SK-N-SH (cell line): ENCODE measurements around the gene RHOBTB1. TPM values are rescaled to one million over a fixed set of nuclear protein-coding genes. Genes with fewer than 3 reads are reported as not detected.

Source experiments
- CTCF ChIA-PET: fragments of 300-600, 350-600 bp; formaldehyde crosslinking; extraction: SDS; loops from one replicate; lab custom pipeline; 2021; lab: Yijun Ruan, JAX
- POLR2A ChIA-PET: fragments of 350-600 bp; sonication (Branson Sonifier 250); formaldehyde crosslinking; extraction: SDS; loops from one replicate; lab custom pipeline; 2020; ENCODE audit warnings: antibody characterized with exemption, inconsistent platforms; lab: Yijun Ruan, JAX
- DNase-seq: peaks from one replicate; pipeline ENCODE4 v3.0.0; 2012
- H2AFZ ChIP-seq: fragments of 200-600 bp; sonication (generic); 2 replicates; pipeline ENCODE4 v1.8.1; 2016; ENCODE audit warnings: antibody characterized with exemption, mild to moderate bottlenecking, low read depth
- H3F3A ChIP-seq: fragments of 200-600 bp; sonication (generic); replicated peaks from 2 replicates; pipeline ENCODE3; 2016; ENCODE audit warnings: antibody characterized with exemption, mild to moderate bottlenecking; ENCODE audit not compliant: insufficient read depth
- H3K27ac ChIP-seq, 2 experiments: fragments of 200-500 bp in 1 of 2; fragments of 200-600 bp in 1 of 2; sonication (Bioruptor generic) in 1 of 2; sonication (generic), shearing (Covaris generic) in 1 of 2; 2 replicates each; pipeline versions ENCODE4 v1.5.1 to v1.6.1; 2014 to 2016; ENCODE audit warnings: low read depth in 2 of 2, inconsistent platforms in 1 of 2, low read length in 1 of 2, mild to moderate bottlenecking in 1 of 2, mixed read lengths in 1 of 2
- H3K27me3 ChIP-seq: fragments of 200-600 bp; sonication (generic), shearing (Covaris generic); 2 replicates; pipeline ENCODE4 v1.6.1; 2016; ENCODE audit warnings: mixed run types; ENCODE audit not compliant: insufficient read depth
- H3K36me3 ChIP-seq, 2 experiments: fragments of 200-500 bp in 1 of 2; fragments of 200-600 bp in 1 of 2; sonication (Bioruptor generic) in 1 of 2; sonication (generic) in 1 of 2; replicated peaks in 1 of 2; 2 replicates each; pipeline versions ENCODE3 to v1.5.1; 2014 to 2016; ENCODE audit warnings: low read length in 1 of 2, mild to moderate bottlenecking in 1 of 2; ENCODE audit not compliant: insufficient read depth in 2 of 2, control insufficient read depth in 1 of 2
- H3K4me1 ChIP-seq, 2 experiments: fragments of 200-500 bp in 1 of 2; fragments of 200-600 bp in 1 of 2; sonication (Bioruptor generic) in 1 of 2; sonication (generic), shearing (Covaris generic) in 1 of 2; 2 replicates each; pipeline versions ENCODE4 v1.5.1 to v1.6.1; 2014 to 2016; ENCODE audit warnings: low read depth in 1 of 2, low read length in 1 of 2, mixed run types in 1 of 2; ENCODE audit not compliant: insufficient read depth in 2 of 2, control insufficient read depth in 1 of 2
- H3K4me2 ChIP-seq: fragments of 200-600 bp; sonication (generic), shearing (Covaris generic); 2 replicates; pipeline ENCODE4 v1.6.1; 2017; ENCODE audit warnings: mixed run types
- H3K4me3 ChIP-seq, 2 experiments: fragments of 200-500 bp in 1 of 2; fragments of 200-600 bp in 1 of 2; sonication (Bioruptor generic) in 1 of 2; sonication (generic), shearing (Covaris generic) in 1 of 2; 2 replicates each; pipeline versions ENCODE4 v1.5.1 to v1.8.1; 2014 to 2016; ENCODE audit warnings: low read depth in 2 of 2, inconsistent platforms in 1 of 2, low read length in 1 of 2, mild to moderate bottlenecking in 1 of 2, mixed read lengths in 1 of 2, moderate library complexity in 1 of 2
- H3K79me2 ChIP-seq: fragments of 200-600 bp; sonication (generic); 2 replicates; pipeline ENCODE4 v1.8.1; 2017; ENCODE audit warnings: mild to moderate bottlenecking; ENCODE audit not compliant: insufficient read depth
- H3K9ac ChIP-seq: fragments of 200-600 bp; sonication (generic); 2 replicates; pipeline ENCODE4 v1.6.1; 2017; ENCODE audit warnings: mixed run types
- H3K9me2 ChIP-seq: fragments of 200-600 bp; sonication (generic); 2 replicates; pipeline ENCODE4 v1.6.1; 2017; ENCODE audit warnings: mixed run types
- H3K9me3 ChIP-seq: fragments of 200-600 bp; sonication (generic); 2 replicates; pipeline ENCODE4 v1.6.1; 2017; ENCODE audit warnings: mixed run types, mild to moderate bottlenecking, moderate library complexity
- H4K20me1 ChIP-seq: fragments of 200-600 bp; sonication (generic); 2 replicates; pipeline ENCODE4 v1.6.1; 2017; ENCODE audit warnings: mild to moderate bottlenecking, mixed run types; ENCODE audit not compliant: insufficient read depth
- EZH2phosphoT487 ChIP-seq: fragments of 200-600 bp; sonication (generic); IDR thresholded peaks from 2 replicates; pipeline ENCODE4 v1.6.1; 2017; ENCODE audit warnings: low read depth, mixed run types, mild to moderate bottlenecking, antibody characterized with exemption, moderate library complexity, borderline replicate concordance
- JUND ChIP-seq: IDR thresholded peaks from 2 replicates; pipeline ENCODE4 v1.4.0; 2012
- NFIC ChIP-seq: IDR thresholded peaks from 2 replicates; pipeline ENCODE4 v1.4.0; 2012; ENCODE audit warnings: borderline replicate concordance
- NRF1 ChIP-seq: IDR thresholded peaks from 2 replicates; pipeline ENCODE4 v1.6.1; 2012; ENCODE audit warnings: low read depth, mild to moderate bottlenecking, low read length
- POLR2AphosphoS5 ChIP-seq: IDR thresholded peaks from 2 replicates; pipeline ENCODE4 v1.6.1; 2012; ENCODE audit warnings: low read depth, low read length
- RAD21 ChIP-seq: IDR thresholded peaks from 2 replicates; pipeline ENCODE4 v1.6.1; 2012; ENCODE audit warnings: mild to moderate bottlenecking, low read length
- RFX5 ChIP-seq: IDR thresholded peaks from 2 replicates; pipeline ENCODE4 v1.6.1; 2012; ENCODE audit warnings: mild to moderate bottlenecking, improper control_type of control experiment, low read length
- SIN3A ChIP-seq: IDR thresholded peaks from 2 replicates; pipeline ENCODE4 v1.6.1; 2012; ENCODE audit warnings: low read depth, mild to moderate bottlenecking, low read length, moderate library complexity, borderline replicate concordance
- SMC3 ChIP-seq: IDR thresholded peaks from 2 replicates; pipeline ENCODE4 v1.6.1; 2012; ENCODE audit warnings: low read depth, low read length, improper control_type of control experiment
- TCF12 ChIP-seq: IDR thresholded peaks from 2 replicates; pipeline ENCODE4 v1.4.0; 2012
- TEAD4 ChIP-seq: IDR thresholded peaks from 2 replicates; pipeline ENCODE4 v1.4.0; 2012; ENCODE audit warnings: mild to moderate bottlenecking, borderline replicate concordance; ENCODE audit not compliant: insufficient read depth
- WGBS: methylation state at CpG from one replicate; pipeline ENCODE4 v1.1.6; 2017; ENCODE audit warnings: low lambda C conversion rate; 5-methylcytosine and 5-hydroxymethylcytosine counted together
- polyA plus RNA-seq, 3 experiments: library from polyadenylated mRNA; depleted of rRNA; stranded (reverse); fragments of >200 nt; gene quantifications; 2 replicates each; pipeline ENCODE4 v1.2.3, GENCODE V29; 2012
- TF ChIP-seq, protein P1 (sequence below): fragments of 150-350 bp; IDR thresholded peaks from 2 replicates; pipeline ENCODE4 v1.6.1; 2016; ENCODE audit warnings: mild to moderate bottlenecking, low read depth, low read length
- TF ChIP-seq, protein P2 (sequence below): IDR thresholded peaks from 2 replicates; pipeline ENCODE4 v1.4.0; 2012; ENCODE audit warnings: low read depth, borderline replicate concordance
- TF ChIP-seq, protein P3 (sequence below): IDR thresholded peaks from 2 replicates; pipeline ENCODE4; 2012
- TF ChIP-seq, protein P4 (sequence below): fragments of 200-600 bp; sonication (generic); IDR thresholded peaks from 2 replicates; pipeline ENCODE4 v1.6.1; 2017; ENCODE audit warnings: antibody characterized with exemption, mild to moderate bottlenecking, moderate library complexity

Gene RHOBTB1
- polyA plus RNA-seq, 1 of the 3 experiments (the other 2 are of a cell fraction), result 10.5 TPM

DNA sequence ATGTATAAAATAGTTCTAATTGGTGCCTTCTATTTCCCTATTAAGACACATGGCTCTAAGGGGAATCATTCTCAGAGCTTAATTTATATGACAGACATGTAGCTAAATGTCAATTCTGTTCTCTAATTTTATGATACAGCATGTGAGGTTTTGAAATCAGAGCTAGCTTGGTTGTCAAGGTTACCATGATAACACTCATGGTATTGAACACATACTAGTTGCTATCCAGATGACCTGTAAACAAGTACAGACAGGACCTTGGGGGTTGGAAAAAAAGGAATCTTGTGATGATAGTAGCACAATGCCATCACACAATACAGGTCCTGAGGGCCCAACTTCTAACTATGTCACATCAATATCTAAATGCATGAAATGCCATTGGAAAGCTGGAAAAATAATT lies 49.2 kb downstream of the RHOBTB1 start:
- Histone ChIP-seq H3K27me3 (no peaks in the 10 kb centered on the region), H3K36me3 (peaks cover 8 to 31% of the 10 kb centered on the region in 2 experiments)

DNA sequence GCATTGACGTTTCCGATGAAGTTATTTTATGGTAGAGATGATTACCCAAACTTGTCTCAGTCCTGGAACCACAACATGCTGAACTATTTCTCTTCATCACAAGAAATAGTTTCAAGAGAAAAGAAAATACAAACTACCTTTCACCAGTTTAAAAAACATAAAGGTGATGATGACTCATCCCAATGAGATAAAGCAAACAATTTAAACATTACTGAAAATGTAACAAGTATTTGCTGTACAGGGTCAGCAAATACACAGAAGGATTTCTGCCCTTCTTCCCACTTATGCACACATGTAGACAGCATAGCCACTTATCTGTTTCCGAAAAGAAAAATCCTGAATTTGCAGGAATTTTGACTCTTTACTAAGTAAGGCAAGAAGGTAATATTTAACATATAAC lies 50.8 kb downstream of the RHOBTB1 start:
- Histone ChIP-seq H3K79me2 (no peaks in the 10 kb centered on the region), H3K4me3 (no peak overlapping the region), H2AFZ (no peak overlapping the region), H3K9me3 (no peaks in the 10 kb centered on the region), H3F3A (peaks cover 23% of the 10 kb centered on the region), H3K9ac (no peak overlapping the region), H3K27ac (no peak overlapping the region; a peak in 1 of 4 replicates), H3K4me1 (peaks cover 0 to 19% of the 10 kb centered on the region in 2 experiments), H3K27me3 (no peaks in the 10 kb centered on the region), H4K20me1 (no peaks in the 10 kb centered on the region), H3K4me2 (no peak overlapping the region), H3K9me2 (no peaks in the 10 kb centered on the region), H3K36me3 (peaks cover 8 to 35% of the 10 kb centered on the region in 2 experiments)
- TF ChIP-seq RAD21, result no peak
- WGBS, result 95% methylated on average over 3 of the region's 3 CpGs
- ChIA-PET CTCF (no interaction called here), POLR2A (no interaction called here)
- DNase-seq, result no peak

More for the DNA sequence above, 49.2 kb downstream of the RHOBTB1 start:
- H3K4me3 ChIP-seq, result no peak overlapping the region
- H3K79me2 ChIP-seq, result no peaks in the 10 kb centered on the region
- no peak for TF ChIP-seq TEAD4
- TF ChIP-seq NFIC, result no peak
- no peak for TF ChIP-seq SIN3A
- TF ChIP-seq, protein P1, sequence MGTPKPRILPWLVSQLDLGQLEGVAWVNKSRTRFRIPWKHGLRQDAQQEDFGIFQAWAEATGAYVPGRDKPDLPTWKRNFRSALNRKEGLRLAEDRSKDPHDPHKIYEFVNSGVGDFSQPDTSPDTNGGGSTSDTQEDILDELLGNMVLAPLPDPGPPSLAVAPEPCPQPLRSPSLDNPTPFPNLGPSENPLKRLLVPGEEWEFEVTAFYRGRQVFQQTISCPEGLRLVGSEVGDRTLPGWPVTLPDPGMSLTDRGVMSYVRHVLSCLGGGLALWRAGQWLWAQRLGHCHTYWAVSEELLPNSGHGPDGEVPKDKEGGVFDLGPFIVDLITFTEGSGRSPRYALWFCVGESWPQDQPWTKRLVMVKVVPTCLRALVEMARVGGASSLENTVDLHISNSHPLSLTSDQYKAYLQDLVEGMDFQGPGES, result no peak
- TF ChIP-seq RFX5, result no peak
- no peak for TF ChIP-seq POLR2AphosphoS5
- no peak for TF ChIP-seq JUND
- TF ChIP-seq TCF12, result no peak
- TF ChIP-seq, protein P2, sequence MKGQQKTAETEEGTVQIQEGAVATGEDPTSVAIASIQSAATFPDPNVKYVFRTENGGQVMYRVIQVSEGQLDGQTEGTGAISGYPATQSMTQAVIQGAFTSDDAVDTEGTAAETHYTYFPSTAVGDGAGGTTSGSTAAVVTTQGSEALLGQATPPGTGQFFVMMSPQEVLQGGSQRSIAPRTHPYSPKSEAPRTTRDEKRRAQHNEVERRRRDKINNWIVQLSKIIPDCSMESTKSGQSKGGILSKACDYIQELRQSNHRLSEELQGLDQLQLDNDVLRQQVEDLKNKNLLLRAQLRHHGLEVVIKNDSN, result no peak
- TF ChIP-seq EZH2phosphoT487, result no peak
- no peak for TF ChIP-seq NRF1
- TF ChIP-seq, protein P3, sequence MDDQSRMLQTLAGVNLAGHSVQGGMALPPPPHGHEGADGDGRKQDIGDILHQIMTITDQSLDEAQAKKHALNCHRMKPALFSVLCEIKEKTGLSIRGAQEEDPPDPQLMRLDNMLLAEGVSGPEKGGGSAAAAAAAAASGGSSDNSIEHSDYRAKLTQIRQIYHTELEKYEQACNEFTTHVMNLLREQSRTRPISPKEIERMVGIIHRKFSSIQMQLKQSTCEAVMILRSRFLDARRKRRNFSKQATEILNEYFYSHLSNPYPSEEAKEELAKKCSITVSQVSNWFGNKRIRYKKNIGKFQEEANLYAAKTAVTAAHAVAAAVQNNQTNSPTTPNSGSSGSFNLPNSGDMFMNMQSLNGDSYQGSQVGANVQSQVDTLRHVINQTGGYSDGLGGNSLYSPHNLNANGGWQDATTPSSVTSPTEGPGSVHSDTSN, result no peak
- TF ChIP-seq, protein P4, sequence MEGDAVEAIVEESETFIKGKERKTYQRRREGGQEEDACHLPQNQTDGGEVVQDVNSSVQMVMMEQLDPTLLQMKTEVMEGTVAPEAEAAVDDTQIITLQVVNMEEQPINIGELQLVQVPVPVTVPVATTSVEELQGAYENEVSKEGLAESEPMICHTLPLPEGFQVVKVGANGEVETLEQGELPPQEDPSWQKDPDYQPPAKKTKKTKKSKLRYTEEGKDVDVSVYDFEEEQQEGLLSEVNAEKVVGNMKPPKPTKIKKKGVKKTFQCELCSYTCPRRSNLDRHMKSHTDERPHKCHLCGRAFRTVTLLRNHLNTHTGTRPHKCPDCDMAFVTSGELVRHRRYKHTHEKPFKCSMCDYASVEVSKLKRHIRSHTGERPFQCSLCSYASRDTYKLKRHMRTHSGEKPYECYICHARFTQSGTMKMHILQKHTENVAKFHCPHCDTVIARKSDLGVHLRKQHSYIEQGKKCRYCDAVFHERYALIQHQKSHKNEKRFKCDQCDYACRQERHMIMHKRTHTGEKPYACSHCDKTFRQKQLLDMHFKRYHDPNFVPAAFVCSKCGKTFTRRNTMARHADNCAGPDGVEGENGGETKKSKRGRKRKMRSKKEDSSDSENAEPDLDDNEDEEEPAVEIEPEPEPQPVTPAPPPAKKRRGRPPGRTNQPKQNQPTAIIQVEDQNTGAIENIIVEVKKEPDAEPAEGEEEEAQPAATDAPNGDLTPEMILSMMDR, result no peak
- TF ChIP-seq SMC3, result no peak
- TF ChIP-seq, all 33 proteins: peak for 0
- H4K20me1 ChIP-seq, result no peaks in the 10 kb centered on the region
- peaks cover 23% of the 10 kb centered on the region for H3F3A ChIP-seq
- ChIA-PET CTCF (interaction anchor here (1.3 to 1.8 kb wide), 3 partner anchors 10 to 48 kb away, joined by 4 read pairs; no protein-coding TSS in a partner anchor), POLR2A (no interaction called here)
- no peak overlapping the region for H3K4me2 ChIP-seq
- H3K9me3 ChIP-seq, result no peaks in the 10 kb centered on the region
- no peak for DNase-seq
- no peak overlapping the region for H3K9ac ChIP-seq
- H3K27ac ChIP-seq, result peak overlapping the region; percentile 60 to 72; a peak in 2 of 4 replicates
- H2AFZ ChIP-seq, result no peak overlapping the region
- H3K9me2 ChIP-seq, result no peaks in the 10 kb centered on the region
- H3K4me1 ChIP-seq, result peaks cover 0 to 19% of the 10 kb centered on the region in 2 experiments
